GM19193 (cell line): ENCODE data around the gene PTPRG.

Experiments used
- POLR2A ChIP-seq: IDR thresholded peaks from 4 replicates; pipeline ENCODE4 v1.6.1; 2011; ENCODE audit not compliant: insufficient read depth, insufficient read length; ENCODE audit errors: extremely low read depth

The PTPRG gene

DNA sequence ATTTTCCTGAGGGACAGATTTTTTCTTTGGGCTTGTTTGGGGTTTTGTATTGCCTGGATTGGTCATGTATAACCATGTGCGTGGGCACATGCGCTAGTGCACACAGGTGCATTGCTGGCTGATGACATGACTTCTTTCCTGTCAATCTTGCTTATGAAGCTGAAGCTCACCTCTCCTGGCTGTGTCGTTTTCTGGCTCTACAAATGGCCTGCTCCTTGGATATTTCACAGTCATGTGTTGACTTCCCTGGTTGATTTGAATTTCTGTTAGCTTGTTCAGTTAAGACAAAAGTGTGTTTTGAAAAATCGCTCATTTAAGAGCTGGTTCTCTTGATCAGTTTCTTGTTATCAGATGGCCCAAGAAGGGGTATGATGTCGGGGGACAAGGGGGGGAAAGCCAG lies 11.5 kb downstream of the PTPRG start:
- TF ChIP-seq POLR2A = no peak

DNA sequence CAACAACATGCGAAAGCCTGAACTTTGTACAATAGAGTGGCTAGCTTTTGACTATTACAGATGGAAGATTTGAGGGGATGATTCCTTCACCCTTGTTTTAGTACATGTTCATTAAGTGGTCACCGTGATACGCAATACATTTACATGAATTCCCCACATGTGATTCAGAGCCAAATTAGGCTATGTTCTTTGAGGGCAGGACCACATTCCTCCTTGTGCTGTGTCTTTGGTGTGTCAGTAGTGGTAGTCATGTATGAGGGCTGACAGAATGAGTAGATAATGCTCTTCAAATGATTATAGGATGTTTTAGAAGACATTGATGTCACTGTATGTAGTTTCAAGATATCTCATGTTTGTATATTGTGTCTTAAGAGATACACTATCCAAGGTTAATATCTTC lies 12.1 kb downstream of the PTPRG start:
- no peak for TF ChIP-seq POLR2A

- TF ChIP-seq POLR2A = no peak
These were observed 13.5 kb downstream of the PTPRG start for GRCh38 chr3:61574854-61575253.

DNA sequence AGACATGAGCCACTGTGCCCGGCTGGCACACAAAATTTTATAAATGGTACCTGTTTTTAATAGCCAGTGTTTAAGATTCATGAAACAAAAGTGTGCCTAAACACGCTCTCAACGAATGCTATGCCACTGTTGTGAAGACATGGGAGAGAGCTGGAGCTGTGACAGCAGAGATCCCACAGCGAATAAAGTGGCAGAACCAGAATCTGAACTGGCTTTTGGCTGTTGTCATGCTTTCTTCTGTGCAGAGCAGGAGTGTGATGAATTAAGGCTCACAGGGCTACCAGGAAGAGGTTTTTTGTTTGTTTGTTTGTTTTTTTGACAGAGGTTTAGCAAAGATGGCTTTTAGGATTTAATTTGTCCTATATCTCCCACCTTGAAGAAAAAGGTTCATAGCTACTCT lies 14.5 kb downstream of the PTPRG start:
- no peak for TF ChIP-seq POLR2A

DNA sequence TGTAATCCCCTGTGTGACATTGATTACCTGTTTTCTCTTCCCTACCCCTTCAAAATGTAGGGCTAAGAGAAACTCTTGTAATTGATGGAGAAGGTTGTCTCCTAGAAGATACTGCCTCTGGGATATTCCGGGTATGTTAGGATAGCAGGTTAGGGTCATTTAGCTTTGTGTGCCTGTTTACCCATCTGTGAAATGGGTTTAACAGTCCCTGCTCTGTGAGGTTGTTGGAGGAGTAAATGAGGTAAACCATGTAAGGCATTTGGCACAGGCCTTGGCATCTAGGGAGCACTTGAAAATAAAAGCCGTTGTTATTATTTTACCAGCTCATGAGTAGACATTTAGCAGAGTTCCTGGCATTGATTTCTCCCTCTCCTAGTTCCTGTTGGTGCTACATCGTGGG lies 16.4 kb downstream of the PTPRG start:
- TF ChIP-seq POLR2A = no peak

DNA sequence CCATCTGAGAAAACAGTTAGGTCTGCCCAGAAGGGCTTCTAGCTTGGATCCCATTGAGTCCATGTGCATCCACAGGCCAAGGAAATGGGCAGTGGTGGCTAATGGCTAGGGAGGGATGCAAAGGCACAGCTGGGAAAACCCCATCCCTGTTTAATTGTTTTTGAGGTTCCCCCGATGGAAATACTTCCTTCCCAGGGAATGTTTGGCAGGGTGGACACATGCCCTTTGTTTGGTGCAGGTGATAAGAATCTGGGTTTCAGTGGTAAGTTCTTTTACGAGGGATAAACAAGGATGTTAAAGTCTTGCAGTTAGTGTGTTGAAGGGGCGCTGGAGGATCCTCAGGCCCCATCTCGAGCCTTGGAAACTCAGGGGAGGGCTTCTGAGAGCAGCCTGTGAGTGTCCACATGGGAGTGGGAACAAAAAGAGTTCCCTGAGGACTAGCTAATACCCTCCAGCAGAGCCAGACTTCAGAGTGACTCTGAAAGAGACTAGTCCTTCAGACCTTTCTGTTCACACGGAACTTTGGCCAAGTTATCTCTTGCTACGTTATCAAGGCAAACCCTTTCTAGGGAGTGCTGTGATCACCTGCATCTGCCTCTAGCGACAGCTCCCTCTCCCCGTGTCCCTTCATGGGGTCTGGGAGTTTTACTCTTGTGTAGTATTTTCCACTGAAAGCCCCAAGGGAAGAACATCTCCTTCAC lies 17.4 kb downstream of the PTPRG start:
- TF ChIP-seq POLR2A = no peak

DNA sequence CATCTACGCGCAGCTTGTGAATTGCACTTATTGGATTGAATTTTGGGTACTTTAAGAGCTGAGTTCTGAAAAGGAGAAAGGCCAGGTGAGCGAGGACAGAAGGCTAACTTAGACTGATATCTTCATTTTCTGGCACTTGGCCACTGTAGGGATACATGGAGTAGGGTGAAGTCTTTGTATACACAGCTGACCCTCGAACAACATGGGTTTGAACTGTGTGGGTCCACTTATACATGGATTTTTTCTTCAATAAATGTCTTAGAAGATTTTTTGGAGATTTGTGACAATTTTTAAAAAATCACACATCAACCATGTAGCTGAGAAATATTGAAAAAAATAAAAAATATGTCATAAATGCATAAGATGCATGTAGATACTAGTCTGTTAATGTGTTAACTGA lies 18.3 kb downstream of the PTPRG start:
- TF ChIP-seq POLR2A = no peak

GRCh38 chr3:61580982-61581643 lies 19.7 kb downstream of the PTPRG start:
- TF ChIP-seq POLR2A = no peak

DNA sequence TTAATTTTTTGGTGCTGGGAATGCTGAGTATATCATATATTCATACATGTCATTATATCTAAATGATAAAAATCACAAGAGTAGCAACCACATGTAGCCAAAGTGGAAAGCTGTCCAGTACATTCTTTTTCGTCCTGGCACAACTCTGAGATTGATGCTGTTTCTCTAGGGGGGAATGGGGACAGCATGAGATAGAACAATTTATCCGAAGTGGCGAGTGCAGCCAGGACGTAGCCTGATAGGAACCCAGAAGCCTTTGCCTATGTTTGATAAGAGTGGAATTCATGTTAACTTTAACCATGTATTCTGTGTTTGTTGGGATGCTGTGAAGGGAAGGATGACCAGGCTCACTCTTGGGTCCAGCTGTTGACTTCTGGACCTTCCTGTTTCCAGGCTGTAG lies 20.9 kb downstream of the PTPRG start:
- TF ChIP-seq POLR2A = no peak

GRCh38 chr3:61582846-61583245 lies 21.5 kb downstream of the PTPRG start:
- no peak for TF ChIP-seq POLR2A

DNA sequence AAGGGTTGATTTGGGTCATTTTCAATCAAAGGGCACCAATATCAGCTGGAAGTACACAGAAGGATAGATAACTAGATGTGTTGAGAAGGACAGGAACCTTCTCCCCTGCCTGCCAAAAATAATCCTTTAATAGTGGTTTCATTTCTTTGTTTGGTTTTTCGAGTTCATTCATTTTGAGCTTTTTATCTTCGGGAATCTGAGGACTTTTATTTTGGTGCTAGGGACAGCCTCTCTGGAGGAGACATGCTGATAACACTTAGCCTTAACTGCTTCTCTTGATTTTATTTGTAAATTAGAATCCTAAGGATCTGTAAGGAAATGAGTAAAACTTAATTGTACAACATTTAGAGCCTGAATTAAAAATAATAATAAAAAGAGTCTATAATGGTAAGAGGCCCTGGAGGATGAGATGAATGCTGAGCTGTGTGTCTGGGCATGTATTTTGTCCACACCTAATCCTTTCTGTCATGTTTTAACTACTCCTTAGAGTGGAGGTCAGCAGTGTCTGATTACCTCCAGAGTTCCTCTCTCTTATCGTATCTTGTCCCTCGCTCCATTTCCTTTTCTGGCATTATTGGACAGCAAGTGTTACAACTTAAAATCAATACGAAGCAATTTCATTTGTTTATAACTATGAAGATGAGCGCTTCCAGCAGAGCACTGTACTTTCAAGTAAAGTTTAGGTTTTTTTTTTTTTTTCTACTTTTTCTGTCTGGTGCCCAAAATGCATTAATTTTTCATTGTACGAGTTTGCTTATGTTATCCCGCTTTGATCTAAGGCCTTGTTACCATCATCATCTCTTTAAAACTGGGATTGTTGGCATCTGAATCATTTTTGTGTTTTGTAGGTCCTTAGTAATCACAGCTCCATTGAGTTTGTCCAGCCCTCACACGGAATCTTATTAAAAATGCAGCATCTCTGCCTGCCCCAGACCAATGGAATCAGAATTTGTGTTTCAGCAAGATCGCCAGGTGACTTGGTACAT lies 22.8 kb downstream of the PTPRG start:
- TF ChIP-seq POLR2A = no peak

DNA sequence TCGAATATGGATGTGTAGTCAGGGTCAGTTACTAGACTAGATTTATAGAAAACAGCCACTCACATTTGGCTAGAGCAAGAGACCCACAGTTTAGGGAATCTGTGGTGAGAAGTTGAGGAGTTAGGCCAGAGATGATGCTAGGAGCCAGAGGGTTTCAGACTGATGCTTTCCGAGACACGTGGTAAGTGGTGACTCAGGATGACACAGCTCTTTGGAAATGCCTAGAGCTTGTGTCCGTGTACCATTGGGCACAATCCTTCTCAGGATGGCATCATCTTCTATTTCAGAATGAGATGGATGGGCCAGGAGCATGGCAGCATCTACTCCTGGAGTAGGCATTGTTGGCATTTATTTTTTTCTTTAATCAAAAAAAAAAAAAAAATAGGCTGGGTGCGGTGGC lies 28.5 kb downstream of the PTPRG start:
- TF ChIP-seq POLR2A = no peak

DNA sequence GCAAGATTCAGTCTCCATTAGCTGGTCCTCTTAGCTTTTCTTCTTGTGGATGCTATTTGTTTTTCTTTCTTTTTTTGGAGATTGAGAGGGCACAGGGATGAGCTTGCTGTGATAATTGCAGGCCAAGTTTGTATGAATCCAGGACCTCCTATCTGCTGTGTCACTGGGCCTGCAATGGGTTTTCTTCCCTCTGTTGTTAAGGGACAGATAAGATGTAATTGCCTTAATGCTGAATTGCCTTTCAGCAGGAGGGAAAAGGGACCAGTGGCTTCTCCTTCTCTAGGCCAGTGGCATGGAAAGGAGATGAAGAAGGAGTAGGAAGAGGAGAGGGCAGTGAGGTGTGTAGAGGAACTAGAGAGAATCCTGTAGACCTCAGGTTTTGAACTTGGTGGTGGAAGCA lies 29.9 kb downstream of the PTPRG start:
- no peak for TF ChIP-seq POLR2A

- no peak for TF ChIP-seq POLR2A
These were observed 32.2 kb downstream of the PTPRG start for GRCh38 chr3:61593446-61594029.

DNA sequence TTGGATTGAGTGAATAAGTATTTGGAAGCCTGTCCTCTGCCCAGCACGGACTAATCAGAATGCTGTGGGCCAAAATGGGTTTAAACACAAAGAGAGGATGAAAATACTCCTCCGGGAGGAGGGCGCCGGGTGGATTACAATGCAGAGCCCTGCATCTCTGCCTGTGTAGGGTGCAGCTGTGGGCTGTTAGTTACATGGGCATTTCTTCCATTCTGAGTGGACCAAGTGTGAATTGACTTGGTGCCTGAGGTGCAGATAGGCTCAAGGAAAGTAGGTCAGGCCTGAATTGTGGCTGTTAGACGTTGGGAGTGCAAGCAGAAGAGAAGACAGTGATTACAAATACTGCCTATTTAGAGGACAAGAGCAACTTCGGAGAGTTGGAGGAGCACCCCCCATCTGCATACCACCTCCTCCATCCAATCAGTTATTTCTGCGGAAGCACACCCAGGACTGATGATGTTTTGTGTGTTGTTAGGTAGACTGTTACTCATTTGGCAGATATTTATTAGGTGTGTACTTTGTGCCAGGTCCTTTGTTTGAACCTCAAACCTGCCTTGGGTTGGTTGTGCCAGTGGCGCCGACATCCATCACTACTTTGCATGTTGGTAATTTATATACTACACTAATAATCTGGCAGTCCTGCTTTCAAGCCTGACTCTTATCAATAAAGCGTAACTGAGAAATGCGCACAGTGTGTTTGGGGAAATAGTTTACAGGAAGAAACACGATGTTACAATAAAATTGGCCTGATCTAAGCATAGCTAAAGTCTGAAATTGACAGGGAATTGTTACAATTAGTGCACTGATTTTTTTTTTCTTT lies 33.0 kb downstream of the PTPRG start:
- TF ChIP-seq POLR2A = no peak

GRCh38 chr3:61594964-61595285 lies 33.6 kb downstream of the PTPRG start:
- TF ChIP-seq POLR2A = no peak
